ENCODE measurements around the gene SSR1.

Gene SSR1

GRCh38 chr6:7261032-7261841, 51.8 kb downstream of the SSR1 start:
- Mint-ChIP-seq H3K36me3 (no peaks in the 10 kb centered on the region), H3K27ac (no peak overlapping the region), H3K4me3 (peak overlapping the region; percentile 88), H3K4me1 (ENCODE audit: low read depth) (peaks cover 13% of the 10 kb centered on the region), H3K27me3 (peaks cover 15% of the 10 kb centered on the region), H3K9me3 (ENCODE audit: low read depth) (no peaks in the 10 kb centered on the region)

GRCh38 chr6:7260291-7261031, 52.5 kb downstream of the SSR1 start:
- Mint-ChIP-seq H3K27ac (no peak overlapping the region), H3K4me1 (ENCODE audit: low read depth) (peaks cover 13% of the 10 kb centered on the region), H3K36me3 (no peaks in the 10 kb centered on the region), H3K27me3 (peaks cover 15% of the 10 kb centered on the region), H3K9me3 (ENCODE audit: low read depth) (no peaks in the 10 kb centered on the region), H3K4me3 (peak overlapping the region; percentile 88)

- Mint-ChIP-seq H3K36me3 (no peaks in the 10 kb centered on the region), H3K4me3 (no peak overlapping the region), H3K9me3 (ENCODE audit: low read depth) (no peaks in the 10 kb centered on the region), H3K4me1 (ENCODE audit: low read depth) (peaks cover 13% of the 10 kb centered on the region), H3K27ac (no peak overlapping the region), H3K27me3 (peaks cover 15% of the 10 kb centered on the region)
Measured at GRCh38 chr6:7258231-7258763, 54.7 kb downstream of the SSR1 start.

- no peak overlapping the region for H3K27ac Mint-ChIP-seq
- no peaks in the 10 kb centered on the region for H3K36me3 Mint-ChIP-seq
Measured at GRCh38 chr6:7257521-7258230, 55.3 kb downstream of the SSR1 start.

GRCh38 chr6:7256785-7257184, 56.2 kb downstream of the SSR1 start:
- peaks cover 9% of the 10 kb centered on the region for H3K4me1 Mint-ChIP-seq (ENCODE audit: low read depth)
- H3K4me3 Mint-ChIP-seq: no peak overlapping the region
- no peaks in the 10 kb centered on the region for H3K9me3 Mint-ChIP-seq (ENCODE audit: low read depth)
- no peak overlapping the region for H3K27ac Mint-ChIP-seq
- peaks cover 12% of the 10 kb centered on the region for H3K27me3 Mint-ChIP-seq
- H3K36me3 Mint-ChIP-seq: no peaks in the 10 kb centered on the region

More at GRCh38 chr6:7257521-7258230, 55.3 kb downstream of the SSR1 start:
- Mint-ChIP-seq H3K4me1 (ENCODE audit: low read depth) (peaks cover 13% of the 10 kb centered on the region), H3K4me3 (no peak overlapping the region), H3K27me3 (peaks cover 15% of the 10 kb centered on the region), H3K9me3 (ENCODE audit: low read depth) (no peaks in the 10 kb centered on the region)

GRCh38 chr6:7255918-7256317, 57.1 kb downstream of the SSR1 start:
- Mint-ChIP-seq H3K4me1 (ENCODE audit: low read depth) (peaks cover 7% of the 10 kb centered on the region), H3K4me3 (no peak overlapping the region), H3K9me3 (ENCODE audit: low read depth) (no peaks in the 10 kb centered on the region), H3K27me3 (peaks cover 12% of the 10 kb centered on the region), H3K36me3 (no peaks in the 10 kb centered on the region), H3K27ac (no peak overlapping the region)

GRCh38 chr6:7254980-7255835, 57.8 kb downstream of the SSR1 start:
- Mint-ChIP-seq H3K4me3 (no peak overlapping the region), H3K4me1 (ENCODE audit: low read depth) (no peaks in the 10 kb centered on the region), H3K36me3 (no peaks in the 10 kb centered on the region), H3K9me3 (ENCODE audit: low read depth) (no peaks in the 10 kb centered on the region), H3K27me3 (peaks cover 6% of the 10 kb centered on the region), H3K27ac (no peak overlapping the region)

- Mint-ChIP-seq H3K4me3 (no peak overlapping the region), H3K36me3 (no peaks in the 10 kb centered on the region), H3K9me3 (ENCODE audit: low read depth) (no peaks in the 10 kb centered on the region), H3K4me1 (ENCODE audit: low read depth) (no peaks in the 10 kb centered on the region), H3K27me3 (no peaks in the 10 kb centered on the region), H3K27ac (no peak overlapping the region)
Measured at GRCh38 chr6:7252390-7252789, 60.6 kb downstream of the SSR1 start.

GRCh38 chr6:7251646-7252260, 61.2 kb downstream of the SSR1 start:
- H3K36me3 Mint-ChIP-seq: no peaks in the 10 kb centered on the region
- no peaks in the 10 kb centered on the region for H3K27me3 Mint-ChIP-seq
- H3K4me1 Mint-ChIP-seq (ENCODE audit: low read depth): no peaks in the 10 kb centered on the region
- H3K9me3 Mint-ChIP-seq (ENCODE audit: low read depth): no peaks in the 10 kb centered on the region
- H3K27ac Mint-ChIP-seq: no peak overlapping the region
- no peak overlapping the region for H3K4me3 Mint-ChIP-seq

GRCh38 chr6:7250812-7251211, 62.2 kb downstream of the SSR1 start:
- H3K27me3 Mint-ChIP-seq: no peaks in the 10 kb centered on the region
- H3K4me1 Mint-ChIP-seq (ENCODE audit: low read depth): no peaks in the 10 kb centered on the region
- no peak overlapping the region for H3K4me3 Mint-ChIP-seq
- no peak overlapping the region for H3K27ac Mint-ChIP-seq
- H3K9me3 Mint-ChIP-seq (ENCODE audit: low read depth): no peaks in the 10 kb centered on the region
- H3K36me3 Mint-ChIP-seq: no peaks in the 10 kb centered on the region

GRCh38 chr6:7249946-7250643, 62.9 kb downstream of the SSR1 start:
- no peaks in the 10 kb centered on the region for H3K4me1 Mint-ChIP-seq (ENCODE audit: low read depth)
- no peak overlapping the region for H3K4me3 Mint-ChIP-seq
- no peaks in the 10 kb centered on the region for H3K9me3 Mint-ChIP-seq (ENCODE audit: low read depth)
- H3K27ac Mint-ChIP-seq: no peak overlapping the region
- no peaks in the 10 kb centered on the region for H3K36me3 Mint-ChIP-seq
- no peaks in the 10 kb centered on the region for H3K27me3 Mint-ChIP-seq

GRCh38 chr6:7249391-7249790, 63.6 kb downstream of the SSR1 start:
- Mint-ChIP-seq H3K27ac (no peak overlapping the region), H3K4me1 (ENCODE audit: low read depth) (no peaks in the 10 kb centered on the region), H3K36me3 (no peaks in the 10 kb centered on the region), H3K4me3 (no peak overlapping the region), H3K27me3 (no peaks in the 10 kb centered on the region), H3K9me3 (ENCODE audit: low read depth) (no peaks in the 10 kb centered on the region)

- Mint-ChIP-seq H3K27ac (no peak overlapping the region), H3K9me3 (ENCODE audit: low read depth) (no peaks in the 10 kb centered on the region)
Measured at GRCh38 chr6:7247828-7248227, 65.2 kb downstream of the SSR1 start.

GRCh38 chr6:7247179-7247456, 65.9 kb downstream of the SSR1 start:
- Mint-ChIP-seq H3K27ac (no peak overlapping the region), H3K4me3 (no peak overlapping the region), H3K36me3 (no peaks in the 10 kb centered on the region), H3K4me1 (ENCODE audit: low read depth) (peaks cover 11% of the 10 kb centered on the region), H3K27me3 (no peaks in the 10 kb centered on the region), H3K9me3 (ENCODE audit: low read depth) (no peaks in the 10 kb centered on the region)

More at GRCh38 chr6:7247828-7248227, 65.2 kb downstream of the SSR1 start:
- H3K27me3 Mint-ChIP-seq: no peaks in the 10 kb centered on the region
- peaks cover 9% of the 10 kb centered on the region for H3K4me1 Mint-ChIP-seq (ENCODE audit: low read depth)
- H3K36me3 Mint-ChIP-seq: no peaks in the 10 kb centered on the region
- H3K4me3 Mint-ChIP-seq: no peak overlapping the region
